PFSK-1 (cell line): ENCODE data around the gene ID1.

Source experiments
- FOXP2 ChIP-seq: optimal IDR thresholded peaks from 2 replicates; pipeline ENCODE3; 2011; ENCODE audit warnings: borderline replicate concordance, control low read depth, inconsistent platforms; ENCODE audit not compliant: insufficient read depth; ENCODE audit errors: extremely low read length, extremely low read depth
- POLR2AphosphoS5 ChIP-seq: IDR thresholded peaks from 2 replicates; pipeline ENCODE4 v1.6.1; 2012; ENCODE audit warnings: low read depth, mild to moderate bottlenecking, control low read depth, low read length, moderate library complexity
- SIN3A ChIP-seq: IDR thresholded peaks from 2 replicates; pipeline ENCODE4 v1.6.1; 2012; ENCODE audit warnings: mild to moderate bottlenecking, low read length, moderate library complexity, borderline replicate concordance; ENCODE audit not compliant: insufficient read depth
- TAF1 ChIP-seq: IDR thresholded peaks from 2 replicates; pipeline ENCODE4 v1.6.1; 2012; ENCODE audit warnings: low read length, control low read depth, borderline replicate concordance; ENCODE audit not compliant: insufficient read depth
- TF ChIP-seq, protein P1 (sequence below), 2 experiments: IDR thresholded peaks; 2 replicates each; pipeline versions ENCODE4 v1.6.1 to v1.8.0; 2011 to 2012; ENCODE audit warnings: low read depth in 2 of 2, low read length in 2 of 2, control low read depth in 1 of 2, inconsistent platforms in 1 of 2, mild to moderate bottlenecking in 1 of 2, moderate library complexity in 1 of 2; ENCODE audit not compliant: insufficient read depth in 1 of 2

Gene ID1

GRCh38 chr20:31577194-31577593, 27.9 kb upstream of the ID1 start:
- TF ChIP-seq POLR2AphosphoS5 (no peak), FOXP2 (no peak), TAF1 (no peak), SIN3A (no peak)
- TF ChIP-seq, protein P1, sequence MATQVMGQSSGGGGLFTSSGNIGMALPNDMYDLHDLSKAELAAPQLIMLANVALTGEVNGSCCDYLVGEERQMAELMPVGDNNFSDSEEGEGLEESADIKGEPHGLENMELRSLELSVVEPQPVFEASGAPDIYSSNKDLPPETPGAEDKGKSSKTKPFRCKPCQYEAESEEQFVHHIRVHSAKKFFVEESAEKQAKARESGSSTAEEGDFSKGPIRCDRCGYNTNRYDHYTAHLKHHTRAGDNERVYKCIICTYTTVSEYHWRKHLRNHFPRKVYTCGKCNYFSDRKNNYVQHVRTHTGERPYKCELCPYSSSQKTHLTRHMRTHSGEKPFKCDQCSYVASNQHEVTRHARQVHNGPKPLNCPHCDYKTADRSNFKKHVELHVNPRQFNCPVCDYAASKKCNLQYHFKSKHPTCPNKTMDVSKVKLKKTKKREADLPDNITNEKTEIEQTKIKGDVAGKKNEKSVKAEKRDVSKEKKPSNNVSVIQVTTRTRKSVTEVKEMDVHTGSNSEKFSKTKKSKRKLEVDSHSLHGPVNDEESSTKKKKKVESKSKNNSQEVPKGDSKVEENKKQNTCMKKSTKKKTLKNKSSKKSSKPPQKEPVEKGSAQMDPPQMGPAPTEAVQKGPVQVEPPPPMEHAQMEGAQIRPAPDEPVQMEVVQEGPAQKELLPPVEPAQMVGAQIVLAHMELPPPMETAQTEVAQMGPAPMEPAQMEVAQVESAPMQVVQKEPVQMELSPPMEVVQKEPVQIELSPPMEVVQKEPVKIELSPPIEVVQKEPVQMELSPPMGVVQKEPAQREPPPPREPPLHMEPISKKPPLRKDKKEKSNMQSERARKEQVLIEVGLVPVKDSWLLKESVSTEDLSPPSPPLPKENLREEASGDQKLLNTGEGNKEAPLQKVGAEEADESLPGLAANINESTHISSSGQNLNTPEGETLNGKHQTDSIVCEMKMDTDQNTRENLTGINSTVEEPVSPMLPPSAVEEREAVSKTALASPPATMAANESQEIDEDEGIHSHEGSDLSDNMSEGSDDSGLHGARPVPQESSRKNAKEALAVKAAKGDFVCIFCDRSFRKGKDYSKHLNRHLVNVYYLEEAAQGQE (IDR thresholded peaks at IDR 0.05; ENCODE audit: insufficient read depth in 1 of 2, low read depth in 2 of 2, low read length in 2 of 2) = no peak

- TF ChIP-seq FOXP2 = no peak
- no peak for TF ChIP-seq TAF1
- TF ChIP-seq POLR2AphosphoS5 = no peak
- TF ChIP-seq, protein P1 (IDR thresholded peaks at IDR 0.05; ENCODE audit: insufficient read depth in 1 of 2, low read depth in 2 of 2, low read length in 2 of 2) = no peak
- TF ChIP-seq SIN3A = no peak
Observed at GRCh38 chr20:31578448-31579138, 26.5 kb upstream of the ID1 start.

DNA sequence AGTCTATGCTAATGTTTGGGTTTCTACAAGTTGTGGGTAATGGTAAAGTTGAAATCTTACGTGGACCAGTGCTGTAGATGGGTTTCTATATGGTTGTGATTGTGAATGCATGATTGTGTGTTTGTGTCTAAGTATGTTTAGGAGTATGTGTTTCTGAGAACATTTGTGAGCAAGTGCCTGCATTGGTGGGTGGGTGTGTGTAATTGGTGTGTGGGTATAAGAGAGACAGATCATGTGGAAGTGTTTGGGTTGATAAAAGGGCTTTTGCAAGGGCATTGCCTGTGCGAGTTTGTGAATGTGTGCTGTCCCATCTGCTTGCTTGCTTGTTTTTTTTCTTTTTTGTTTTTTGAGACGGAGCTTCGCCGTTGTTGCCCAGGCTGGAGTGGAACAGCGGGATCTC, 25.8 kb upstream of the ID1 start:
- TF ChIP-seq, protein P1 (IDR thresholded peaks at IDR 0.05; ENCODE audit: insufficient read depth in 1 of 2, low read depth in 2 of 2, low read length in 2 of 2) = no peak
- no peak for TF ChIP-seq FOXP2
- no peak for TF ChIP-seq SIN3A
- no peak for TF ChIP-seq POLR2AphosphoS5

- TF ChIP-seq, protein P1 (IDR thresholded peaks at IDR 0.05; ENCODE audit: insufficient read depth in 1 of 2, low read depth in 2 of 2, low read length in 2 of 2) = no peak
- no peak for TF ChIP-seq SIN3A
Observed at GRCh38 chr20:31580706-31581105, 24.4 kb upstream of the ID1 start.

DNA sequence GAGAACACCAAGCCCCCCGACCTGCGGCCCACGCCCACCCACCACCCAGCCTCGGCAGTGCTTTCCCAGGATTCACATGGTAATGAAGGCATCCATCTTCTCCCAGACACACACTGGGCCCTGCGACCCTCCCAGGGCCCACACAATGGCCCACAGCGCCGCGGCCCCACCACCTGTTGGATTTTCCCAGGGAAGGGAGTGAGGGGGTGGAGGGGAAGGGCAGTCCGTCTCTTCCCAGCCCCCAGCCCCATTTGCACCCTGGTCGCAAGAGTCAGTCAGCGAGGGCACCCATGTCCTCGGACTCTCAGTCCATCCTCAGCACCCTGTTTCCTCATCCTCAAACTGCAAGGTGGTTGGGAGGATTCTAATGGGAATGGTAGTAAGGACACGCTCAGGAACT, 23.7 kb upstream of the ID1 start:
- TF ChIP-seq TAF1 (no peak), SIN3A (no peak), POLR2AphosphoS5 (no peak), FOXP2 (no peak)
- TF ChIP-seq, protein P1 (IDR thresholded peaks at IDR 0.05; ENCODE audit: insufficient read depth in 1 of 2, low read depth in 2 of 2, low read length in 2 of 2) = no peak
